Measurements from ENCODE around the gene GRHL3. TPM values are rescaled to one million over a fixed set of nuclear protein-coding genes. Genes with fewer than 3 reads are reported as not detected.

GRHL3 gene
- total and polyA plus RNA-seq, 7 donors: 0.23 to 0.63 TPM; not detected in 5

DNA sequence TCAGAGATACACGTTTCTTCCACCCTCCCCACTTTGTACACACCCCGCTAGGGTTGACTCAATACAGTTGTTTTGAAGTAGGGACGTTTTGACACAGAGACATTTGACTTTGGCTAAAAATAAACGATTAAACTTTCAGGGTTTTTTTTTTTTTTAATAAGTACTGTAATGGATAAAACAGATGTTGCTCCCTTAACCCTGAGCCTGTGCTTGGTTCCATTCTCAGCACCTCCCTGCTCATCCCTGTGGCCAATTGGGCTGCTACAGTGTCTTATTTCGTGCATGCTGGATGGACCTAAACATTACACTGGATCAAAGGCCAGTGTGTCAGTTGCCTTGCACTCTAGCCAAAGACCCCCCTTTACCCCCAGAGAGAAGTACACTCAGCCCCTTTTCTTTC, 16.9 kb downstream of the GRHL3 start:
- Histone ChIP-seq H3K4me1 (no peaks in the 10 kb centered on the region), H3K27me3 (no peaks in the 10 kb centered on the region), H3K9me3 (no peaks in the 10 kb centered on the region), H3K27ac (no peak overlapping the region), H3K36me3 (no peaks in the 10 kb centered on the region), H3K4me3 (no peak overlapping the region)
- no peak for TF ChIP-seq EP300 (IDR thresholded peaks at IDR 0.05)
- TF ChIP-seq POLR2A (IDR thresholded peaks at IDR 0.05): no peak
- TF ChIP-seq POLR2AphosphoS5 (IDR thresholded peaks at IDR 0.05): no peak
- no peak for TF ChIP-seq CTCF (IDR thresholded peaks at IDR 0.05)
- intact Hi-C loops (cut with DNase I): no loop called here
- DNase-seq: no peak
- WGBS, 2 donors: 68 to 72% methylated on average over 5 of the region's 5 CpGs

DNA sequence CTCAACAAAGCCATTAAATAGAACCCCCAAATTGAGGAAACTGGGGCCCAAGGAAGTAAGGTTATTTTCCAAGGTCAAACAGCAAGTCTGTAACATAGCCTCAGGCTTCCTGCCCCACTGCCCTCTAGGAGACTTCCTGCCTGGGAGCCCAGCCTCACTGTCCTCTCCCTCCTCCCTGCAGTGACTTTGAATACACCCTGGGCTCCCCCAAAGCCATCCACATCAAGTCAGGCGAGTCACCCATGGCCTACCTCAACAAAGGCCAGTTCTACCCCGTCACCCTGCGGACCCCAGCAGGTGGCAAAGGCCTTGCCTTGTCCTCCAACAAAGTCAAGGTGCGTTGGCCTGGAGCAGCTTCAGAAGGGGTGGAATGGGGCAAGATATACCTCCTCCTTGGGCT, 18.3 kb downstream of the GRHL3 start:
- no peak for DNase-seq
- Histone ChIP-seq H3K4me1 (no peaks in the 10 kb centered on the region), H3K36me3 (no peaks in the 10 kb centered on the region), H3K4me3 (no peak overlapping the region), H3K27ac (no peak overlapping the region), H3K9me3 (no peaks in the 10 kb centered on the region), H3K27me3 (no peaks in the 10 kb centered on the region)
- intact Hi-C loops (cut with DNase I): no loop called here
- WGBS, 2 donors: 96 to 97% methylated on average over 4 of the region's 4 CpGs
- TF ChIP-seq POLR2A (IDR thresholded peaks at IDR 0.05): no peak
- no peak for TF ChIP-seq CTCF (IDR thresholded peaks at IDR 0.05)
- no peak for TF ChIP-seq POLR2AphosphoS5 (IDR thresholded peaks at IDR 0.05)
- no peak for TF ChIP-seq EP300 (IDR thresholded peaks at IDR 0.05)

DNA sequence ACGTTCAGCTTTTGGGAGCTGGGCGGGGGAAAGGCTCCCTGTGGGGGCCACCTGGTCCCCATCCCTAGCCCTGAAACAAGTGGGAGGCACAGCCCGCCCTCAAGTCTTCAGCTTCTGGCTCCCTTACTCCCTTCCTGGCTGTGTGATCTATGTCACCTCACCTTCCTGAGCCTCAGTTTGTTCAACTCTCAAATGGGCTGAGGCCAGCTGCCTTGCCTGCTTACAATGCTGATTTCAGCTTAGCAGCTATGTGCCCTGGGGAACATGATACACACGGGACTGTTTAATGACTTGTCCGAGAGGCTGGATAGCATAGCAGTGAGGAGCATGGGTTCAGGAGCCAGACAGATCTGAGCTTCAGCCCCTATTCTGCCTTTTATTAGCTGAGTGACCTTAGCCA, 19.3 kb downstream of the GRHL3 start:
- WGBS, 2 donors: 88 to 89% methylated on average over 5 of the region's 5 CpGs
- H3K36me3 ChIP-seq: no peaks in the 10 kb centered on the region
- no peaks in the 10 kb centered on the region for H3K9me3 ChIP-seq
- intact Hi-C loops (cut with DNase I): no loop called here
- H3K4me3 ChIP-seq: no peak overlapping the region
- no peak for TF ChIP-seq POLR2A (IDR thresholded peaks at IDR 0.05)
- no peak for TF ChIP-seq CTCF (IDR thresholded peaks at IDR 0.05)
- TF ChIP-seq EP300 (IDR thresholded peaks at IDR 0.05): no peak
- TF ChIP-seq POLR2AphosphoS5 (IDR thresholded peaks at IDR 0.05): no peak
- H3K27ac ChIP-seq: no peak overlapping the region
- DNase-seq: no peak
- H3K4me1 ChIP-seq: no peaks in the 10 kb centered on the region
- no peaks in the 10 kb centered on the region for H3K27me3 ChIP-seq

DNA sequence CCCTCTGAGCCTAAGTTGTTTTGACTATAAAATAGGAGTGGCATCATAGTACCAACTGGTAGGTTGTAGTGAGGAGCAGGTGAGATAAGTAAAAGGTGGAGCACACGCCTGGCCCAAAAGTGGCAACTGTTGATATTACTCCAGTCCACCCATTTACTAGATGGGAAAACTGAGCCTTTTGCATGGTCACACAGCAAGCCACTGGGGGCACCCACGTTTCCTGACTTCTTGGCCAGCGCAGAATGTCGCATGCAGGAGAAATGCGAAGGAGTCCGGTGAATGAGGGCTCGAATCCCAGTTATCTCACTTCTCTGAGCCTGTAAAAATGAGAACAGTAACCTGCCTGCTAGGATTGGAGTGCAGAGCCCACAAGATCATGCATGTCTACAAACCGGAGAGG, 20.8 kb downstream of the GRHL3 start:
- 92 to 94% methylated on average over 8 of the region's 8 CpGs for WGBS, 2 donors
- Histone ChIP-seq H3K27ac (no peak overlapping the region), H3K4me3 (no peak overlapping the region), H3K36me3 (no peaks in the 10 kb centered on the region), H3K4me1 (no peaks in the 10 kb centered on the region), H3K27me3 (no peaks in the 10 kb centered on the region), H3K9me3 (no peaks in the 10 kb centered on the region)
- TF ChIP-seq POLR2A (IDR thresholded peaks at IDR 0.05): no peak
- TF ChIP-seq EP300 (IDR thresholded peaks at IDR 0.05): no peak
- TF ChIP-seq CTCF (IDR thresholded peaks at IDR 0.05): no peak
- no peak for TF ChIP-seq POLR2AphosphoS5 (IDR thresholded peaks at IDR 0.05)
- DNase-seq: no peak
- intact Hi-C loops (cut with DNase I): no loop called here

DNA sequence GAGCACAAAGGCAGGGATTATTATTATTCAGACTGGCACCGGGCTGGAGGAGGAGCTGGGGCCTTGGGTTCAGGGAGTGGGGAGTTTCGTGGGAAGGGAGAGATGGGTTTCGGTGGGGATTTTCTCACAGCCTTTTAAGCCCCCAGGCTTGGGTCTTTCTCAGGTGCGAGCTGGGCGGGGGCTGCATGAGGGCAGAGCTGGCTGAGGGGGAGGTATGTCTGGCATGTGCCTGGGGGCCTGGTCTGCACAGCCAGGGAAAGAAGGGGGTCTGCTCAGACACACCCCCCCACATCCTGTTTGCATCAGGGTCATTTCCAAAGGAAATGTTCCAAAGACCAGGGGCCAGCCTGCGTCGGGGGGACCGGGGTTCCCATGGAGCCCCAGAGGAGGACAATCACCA, 21.6 kb downstream of the GRHL3 start:
- H3K9me3 ChIP-seq: no peaks in the 10 kb centered on the region
- H3K27me3 ChIP-seq: no peaks in the 10 kb centered on the region
- intact Hi-C loops (cut with DNase I): no loop called here
- WGBS, 2 donors: 79 to 87% methylated on average over 8 of the region's 8 CpGs
- no peaks in the 10 kb centered on the region for H3K36me3 ChIP-seq
- H3K4me1 ChIP-seq: no peaks in the 10 kb centered on the region
- H3K27ac ChIP-seq: no peak overlapping the region
- no peak for TF ChIP-seq CTCF (IDR thresholded peaks at IDR 0.05)
- no peak for TF ChIP-seq POLR2A (IDR thresholded peaks at IDR 0.05)
- no peak for TF ChIP-seq EP300 (IDR thresholded peaks at IDR 0.05)
- TF ChIP-seq POLR2AphosphoS5 (IDR thresholded peaks at IDR 0.05): no peak
- DNase-seq: no peak
- no peak overlapping the region for H3K4me3 ChIP-seq
